Mesenchymal stem cell (in vitro differentiated cells and primary cell): Measurements from ENCODE around the gene TAAR8. TPM values are rescaled to one million over a fixed set of nuclear protein-coding genes. Genes with fewer than 3 reads are reported as not detected.

Experiments
- DNase-seq: peaks from one replicate; pipeline ENCODE4 v3.0.0-alpha.2; 2013
- H2AFZ ChIP-seq: one replicate; pipeline ENCODE4 v1.6.1; 2013; ENCODE audit warnings: low read depth, mild to moderate bottlenecking, control low read depth, inconsistent platforms, low read length, moderate library complexity
- H2AK5ac ChIP-seq: 2 replicates; pipeline ENCODE4 v1.6.1; 2013; ENCODE audit warnings: low read length, moderate library complexity, mild to moderate bottlenecking, inconsistent platforms; ENCODE audit not compliant: severe bottlenecking
- H2BK120ac ChIP-seq: one replicate; pipeline ENCODE4 v1.6.1; 2013; ENCODE audit warnings: low read depth, mild to moderate bottlenecking, inconsistent platforms, low read length, moderate library complexity
- H2BK12ac ChIP-seq, 2 experiments: one replicate each; pipeline ENCODE4 v1.6.1; 2013; ENCODE audit warnings: inconsistent platforms in 2 of 2, low read length in 2 of 2, mild to moderate bottlenecking in 2 of 2, moderate library complexity in 2 of 2, control low read depth in 1 of 2
- H2BK15ac ChIP-seq: one replicate; pipeline ENCODE4 v1.6.1; 2013; ENCODE audit warnings: mild to moderate bottlenecking, low read depth, inconsistent platforms; ENCODE audit not compliant: poor library complexity, severe bottlenecking
- H2BK5ac ChIP-seq: 2 replicates; pipeline ENCODE4 v1.6.1; 2013; ENCODE audit warnings: low read depth, mild to moderate bottlenecking, low read length, control low read depth, inconsistent platforms; ENCODE audit not compliant: poor library complexity, severe bottlenecking
- H3K14ac ChIP-seq, 2 experiments: one replicate each; pipeline ENCODE4 v1.6.1; 2013; ENCODE audit warnings: inconsistent platforms in 2 of 2, low read length in 2 of 2, control low read depth in 1 of 2, mild to moderate bottlenecking in 1 of 2, moderate library complexity in 1 of 2
- H3K18ac ChIP-seq, 2 experiments: one replicate each; pipeline ENCODE4 v1.6.1; 2013; ENCODE audit warnings: inconsistent platforms in 2 of 2, low read length in 2 of 2, control low read depth in 1 of 2, low read depth in 1 of 2, mild to moderate bottlenecking in 1 of 2
- H3K23ac ChIP-seq, 2 experiments: one replicate each; pipeline ENCODE4 v1.6.1; 2013; ENCODE audit warnings: inconsistent platforms in 2 of 2, low read length in 2 of 2, mild to moderate bottlenecking in 2 of 2, moderate library complexity in 2 of 2, control low read depth in 1 of 2
- H3K27ac ChIP-seq: 2 replicates; pipeline ENCODE4 v1.5.1; 2013; ENCODE audit warnings: mild to moderate bottlenecking, moderate library complexity, low read length, control low read depth, inconsistent platforms; ENCODE audit not compliant: poor library complexity, severe bottlenecking
- H3K27me3 ChIP-seq, 2 experiments: 2 replicates each; pipeline versions ENCODE4 v1.6.1 to v1.7.0; 2013; ENCODE audit warnings: low read length in 2 of 2, mild to moderate bottlenecking in 2 of 2, moderate library complexity in 2 of 2, control low read depth in 1 of 2, inconsistent platforms in 1 of 2; ENCODE audit not compliant: control insufficient read depth in 1 of 2, insufficient read depth in 1 of 2
- H3K36me3 ChIP-seq, 2 experiments: 2 replicates each; pipeline versions ENCODE4 v1.6.1 to v1.7.0; 2013; ENCODE audit warnings: low read length in 2 of 2, control low read depth in 1 of 2, inconsistent platforms in 1 of 2, low read depth in 1 of 2, mild to moderate bottlenecking in 1 of 2; ENCODE audit not compliant: insufficient read depth in 2 of 2, control insufficient read depth in 1 of 2
- H3K4ac ChIP-seq, 2 experiments: one replicate each; pipeline ENCODE4 v1.6.1; 2013; ENCODE audit warnings: inconsistent platforms in 2 of 2, low read length in 2 of 2, mild to moderate bottlenecking in 2 of 2, moderate library complexity in 2 of 2, control low read depth in 1 of 2, low read depth in 1 of 2
- H3K4me1 ChIP-seq: 2 replicates; pipeline ENCODE4 v1.6.1; 2013; ENCODE audit warnings: low read depth, low read length, control low read depth; ENCODE audit not compliant: control insufficient read depth, insufficient read depth
- H3K4me2 ChIP-seq: 2 replicates; pipeline ENCODE4 v1.6.1; 2013; ENCODE audit warnings: low read length, mild to moderate bottlenecking, inconsistent platforms; ENCODE audit not compliant: poor library complexity, severe bottlenecking
- H3K4me3 ChIP-seq, 2 experiments: 2 replicates each; pipeline versions ENCODE4 v1.5.1 to v1.7.0; 2013; ENCODE audit warnings: low read length in 2 of 2, mild to moderate bottlenecking in 2 of 2, control low read depth in 1 of 2, low read depth in 1 of 2; ENCODE audit not compliant: insufficient read depth in 1 of 2
- H3K79me1 ChIP-seq: replicated peaks from 2 replicates; pipeline ENCODE4 v1.6.1; 2013; ENCODE audit warnings: mild to moderate bottlenecking, control low read depth, low read length, inconsistent platforms; ENCODE audit not compliant: poor library complexity, severe bottlenecking
- H3K9ac ChIP-seq: 2 replicates; pipeline ENCODE4 v1.7.0; 2013; ENCODE audit warnings: mild to moderate bottlenecking, low read length, moderate library complexity
- H3K9me3 ChIP-seq: 2 replicates; pipeline ENCODE4 v1.7.0; 2013; ENCODE audit warnings: mild to moderate bottlenecking, low read length; ENCODE audit not compliant: control insufficient read depth
- H4K8ac ChIP-seq: one replicate; pipeline ENCODE4 v1.6.1; 2013; ENCODE audit warnings: inconsistent platforms, mild to moderate bottlenecking, low read length, moderate library complexity
- H4K91ac ChIP-seq: one replicate; pipeline ENCODE4 v1.6.1; 2013; ENCODE audit warnings: mild to moderate bottlenecking, low read length, inconsistent platforms
- WGBS: methylation state at CpG from one replicate; pipeline ENCODE4 v1.1.7; 2013; ENCODE audit warnings: mixed read lengths; 5-methylcytosine and 5-hydroxymethylcytosine counted together
- polyA plus RNA-seq, 2 experiments: library from polyadenylated mRNA; stranded (reverse); fragments of 200-250 nt; gene quantifications; one replicate each; pipeline ENCODE4 v1.2.3, GENCODE V29; 2013

TAAR8 gene
- not detected for polyA plus RNA-seq (2013, experiment 1 of 2)
- polyA plus RNA-seq (2013, experiment 2 of 2) = not detected

- H3K4me3 ChIP-seq = no peak within 1 kb of the TSS
- no peak within 1 kb of the TSS for H2BK12ac ChIP-seq
- no peaks in the 10 kb centered on the region for H3K36me3 ChIP-seq
- no peak within 1 kb of the TSS for H2BK120ac ChIP-seq
- H3K9me3 ChIP-seq = no peaks in the 10 kb centered on the region
- no peak within 1 kb of the TSS for H3K9ac ChIP-seq
- H4K91ac ChIP-seq = no peak within 1 kb of the TSS
- no peak within 1 kb of the TSS for H2BK15ac ChIP-seq
- H4K8ac ChIP-seq = no peak within 1 kb of the TSS
- no peak within 1 kb of the TSS for H3K27ac ChIP-seq
- no peak within 1 kb of the TSS for H3K4ac ChIP-seq
- H3K23ac ChIP-seq = no peak within 1 kb of the TSS
- no peak within 1 kb of the TSS for H2AFZ ChIP-seq
- peaks cover 8 to 19% of the 10 kb centered on the region in 2 experiments for H3K27me3 ChIP-seq
- no peak within 1 kb of the TSS for H2BK5ac ChIP-seq
- no peak within 1 kb of the TSS for H3K18ac ChIP-seq
- WGBS = no CpG with 5 or more reads among the region's 2 CpGs
- no peaks in the 10 kb centered on the region for H3K79me1 ChIP-seq
- H2AK5ac ChIP-seq = no peak within 1 kb of the TSS
- no peak within 1 kb of the TSS for H3K14ac ChIP-seq
- H3K4me1 ChIP-seq = no peaks in the 10 kb centered on the region
- H3K4me2 ChIP-seq = no peak within 1 kb of the TSS
- no peak for DNase-seq
Observed at GRCh38 chr6:132552372-132552771, at the start of gene TAAR8. TAAR8 (plus strand) TSS chr6:132552672; CDS start chr6:132552693, 21 bp downstream.

DNA sequence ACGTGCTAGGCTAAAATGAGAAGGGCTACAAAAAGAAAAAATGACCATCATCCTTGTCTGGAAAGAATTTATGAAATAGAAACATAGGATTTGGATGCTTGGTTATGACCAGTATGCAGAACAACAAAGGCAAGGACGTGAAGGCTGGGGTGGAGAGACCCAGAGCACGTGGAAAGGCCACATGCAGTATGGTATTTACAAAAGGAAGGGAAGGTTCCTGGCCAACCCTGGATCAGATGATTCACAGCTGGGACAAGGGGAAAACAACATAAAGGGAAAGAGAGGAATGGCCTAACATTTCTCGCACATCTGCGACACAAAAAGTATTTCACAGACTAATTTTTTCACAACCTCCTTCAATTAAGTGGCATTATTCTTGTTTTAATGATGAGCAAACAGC is 47.7 kb upstream of the TAAR8 start:
- Histone ChIP-seq H3K36me3 (peaks cover 22 to 54% of the 10 kb centered on the region in 2 experiments), H3K4me2 (no peak overlapping the region), H4K8ac (no peak overlapping the region), H2AK5ac (no peak overlapping the region), H2BK5ac (no peak overlapping the region), H3K14ac (no peak overlapping the region), H3K9me3 (no peaks in the 10 kb centered on the region), H3K27ac (no peak overlapping the region), H2BK15ac (no peak overlapping the region), H3K79me1 (peaks cover 8% of the 10 kb centered on the region), H2AFZ (no peak overlapping the region), H3K27me3 (no peaks in the 10 kb centered on the region), H3K4me3 (no peak overlapping the region), H2BK120ac (no peak overlapping the region), H3K4me1 (peaks cover 2% of the 10 kb centered on the region), H4K91ac (no peak overlapping the region), H3K4ac (no peak overlapping the region), H3K9ac (no peak overlapping the region), H3K18ac (no peak overlapping the region), H3K23ac (peak overlapping the region in 1 of 2 experiments; percentile 73), H2BK12ac (no peak overlapping the region)
- WGBS = 66% methylated on average over 3 of the region's 5 CpGs
- DNase-seq = peak; percentile 7

DNA sequence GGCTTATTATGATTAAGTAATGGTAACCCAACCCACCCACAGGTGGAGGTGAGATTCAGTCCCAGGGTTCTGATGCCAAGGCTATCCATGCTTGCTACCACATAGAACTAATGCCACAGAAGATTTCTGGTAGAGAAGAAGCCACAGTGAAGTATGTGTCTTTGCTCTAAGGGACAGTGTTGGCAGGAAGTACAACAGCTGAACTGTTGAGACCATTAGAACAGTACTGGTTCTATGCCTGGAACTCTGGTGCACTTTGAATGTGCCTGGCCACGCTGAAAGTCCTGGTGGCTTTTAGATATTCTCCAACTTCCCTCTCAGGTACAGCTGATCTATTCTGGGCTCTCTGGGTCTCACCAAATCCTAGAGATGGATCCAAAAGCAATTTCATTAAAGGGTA is 47.3 kb upstream of the TAAR8 start:
- H2BK120ac ChIP-seq = no peak overlapping the region
- no peak for DNase-seq
- no peak overlapping the region for H2BK5ac ChIP-seq
- no peaks in the 10 kb centered on the region for H3K27me3 ChIP-seq
- 100% methylated on average over 1 of the region's 1 CpG for WGBS
- no peak overlapping the region for H4K91ac ChIP-seq
- H3K23ac ChIP-seq = no peak overlapping the region
- no peak overlapping the region for H3K4ac ChIP-seq
- H3K14ac ChIP-seq = no peak overlapping the region
- peaks cover 2% of the 10 kb centered on the region for H3K4me1 ChIP-seq
- no peak overlapping the region for H2BK12ac ChIP-seq
- H2AK5ac ChIP-seq = no peak overlapping the region
- H3K79me1 ChIP-seq = peaks cover 8% of the 10 kb centered on the region
- no peak overlapping the region for H3K9ac ChIP-seq
- H3K9me3 ChIP-seq = no peaks in the 10 kb centered on the region
- no peak overlapping the region for H3K18ac ChIP-seq
- no peak overlapping the region for H3K4me3 ChIP-seq
- H3K27ac ChIP-seq = no peak overlapping the region
- H4K8ac ChIP-seq = no peak overlapping the region
- H3K36me3 ChIP-seq = peaks cover 18 to 50% of the 10 kb centered on the region in 2 experiments
- no peak overlapping the region for H2AFZ ChIP-seq
- H3K4me2 ChIP-seq = no peak overlapping the region
- no peak overlapping the region for H2BK15ac ChIP-seq

DNA sequence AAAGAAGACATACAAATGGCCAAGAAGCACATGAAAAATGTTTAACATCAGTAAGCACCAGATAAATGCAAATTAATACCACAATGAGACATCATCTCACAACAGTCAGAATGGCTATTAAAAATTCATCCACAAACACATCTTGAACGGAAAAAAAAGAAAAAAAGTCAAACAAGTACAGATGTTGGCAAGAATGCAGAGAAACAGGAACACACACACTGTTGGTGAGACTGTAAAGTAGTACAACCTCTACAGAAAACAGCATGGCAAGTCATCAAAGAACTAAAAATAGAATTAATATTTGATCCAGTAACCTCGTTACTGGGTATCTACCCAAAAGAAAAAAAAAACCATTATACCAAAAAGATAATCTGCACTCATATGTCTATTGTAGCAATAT is 46.0 kb upstream of the TAAR8 start:
- Histone ChIP-seq H2AK5ac (no peak overlapping the region), H2AFZ (no peak overlapping the region), H3K27ac (no peak overlapping the region), H3K27me3 (no peaks in the 10 kb centered on the region), H3K36me3 (peaks cover 12 to 37% of the 10 kb centered on the region in 2 experiments), H3K23ac (no peak overlapping the region), H4K91ac (no peak overlapping the region), H3K9me3 (no peaks in the 10 kb centered on the region), H3K79me1 (peaks cover 3% of the 10 kb centered on the region), H3K4ac (no peak overlapping the region), H3K9ac (no peak overlapping the region), H3K4me3 (no peak overlapping the region), H2BK15ac (no peak overlapping the region), H2BK5ac (no peak overlapping the region), H2BK12ac (no peak overlapping the region), H3K18ac (no peak overlapping the region), H4K8ac (no peak overlapping the region), H3K4me2 (no peak overlapping the region), H3K14ac (no peak overlapping the region), H2BK120ac (no peak overlapping the region), H3K4me1 (peaks cover 2% of the 10 kb centered on the region)
- WGBS = 100% methylated on average over 1 of the region's 2 CpGs
- DNase-seq = no peak
